Measurements from ENCODE around the gene EEFSEC. TPM values are rescaled to one million over a fixed set of nuclear protein-coding genes. Genes with fewer than 3 reads are reported as not detected.

Gene EEFSEC
- polyA plus RNA-seq, 1 experiment, result 6.8 TPM

- no peaks in the 10 kb centered on the region for H3K9me3 ChIP-seq (ENCODE audit: control insufficient read depth, insufficient read depth, low read length)
- no peak overlapping the region for H3K27ac ChIP-seq (ENCODE audit: low read depth, low read length)
- ChIA-PET CTCF (interaction anchor here (0.9 to 2.7 kb wide), 3 partner anchors 9 to 19 kb away, joined by 3 to 7 read pairs (median 3); no protein-coding TSS in a partner anchor), POLR2A (no interaction called here)
- no peak for TF ChIP-seq CTCF (IDR thresholded peaks at IDR 0.05; ENCODE audit: low read depth, low read length)
- no peak for DNase-seq (ENCODE audit: low read depth, low spot score)
- H3K27me3 ChIP-seq (ENCODE audit: control insufficient read depth, insufficient read depth, low read length), result no peaks in the 10 kb centered on the region
- no peak overlapping the region for H3K4me3 ChIP-seq (ENCODE audit: low read depth, low read length)
These were observed 39.2 kb upstream of the EEFSEC start for GRCh38 chr3:128113817-128114794.

- POLR2A ChIA-PET, result no interaction called here
- CTCF ChIA-PET, result no interaction called here
These were observed 31.3 kb upstream of the EEFSEC start for GRCh38 chr3:128122013-128122412.

DNA sequence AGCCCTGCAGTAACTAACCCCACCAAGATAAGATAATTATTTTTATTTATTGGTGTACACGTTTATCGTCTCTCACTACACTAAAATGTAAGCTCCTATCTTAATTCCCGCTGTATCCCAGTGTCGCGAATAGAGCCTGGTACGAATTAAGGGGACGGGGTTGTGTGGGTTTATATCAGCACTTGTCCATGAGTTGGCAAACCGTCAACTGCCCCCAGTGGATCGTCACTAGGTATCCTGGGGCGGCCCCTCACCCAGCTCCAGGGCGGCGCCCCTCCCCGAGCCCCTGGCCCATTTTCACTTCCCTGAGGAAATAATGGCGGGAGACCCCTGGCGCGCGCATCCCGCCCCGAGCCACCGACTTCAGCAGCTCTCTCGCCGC, 30.1 kb upstream of the EEFSEC start:
- Histone ChIP-seq H3K27me3 (ENCODE audit: control insufficient read depth, insufficient read depth, low read length) (no peaks in the 10 kb centered on the region), H3K9me3 (ENCODE audit: control insufficient read depth, insufficient read depth, low read length) (peaks cover 4% of the 10 kb centered on the region; the same call in 1 of the 2 replicates), H3K4me3 (ENCODE audit: low read depth, low read length) (peak overlapping the region; percentile 97), H3K27ac (ENCODE audit: low read depth, low read length) (peak overlapping the region; percentile 82)
- no peak for TF ChIP-seq CTCF (IDR thresholded peaks at IDR 0.05; ENCODE audit: low read depth, low read length)
- CTCF ChIA-PET, result interaction anchor here (0.8 to 2.2 kb wide), 4 partner anchors 9 to 485 kb away, joined by 3 to 30 read pairs (median 9); no protein-coding TSS in a partner anchor
- no peak for DNase-seq (ENCODE audit: low read depth, low spot score)
- POLR2A ChIA-PET, result interaction anchor here (1.0 to 1.7 kb wide), 3 partner anchors 10 to 71 kb away, joined by 3 to 12 read pairs (median 6); partner anchors contain the start of genes EEFSEC and SEC61A1

More at GRCh38 chr3:128122013-128122412, 31.3 kb upstream of the EEFSEC start:
- Histone ChIP-seq H3K9me3 (ENCODE audit: control insufficient read depth, insufficient read depth, low read length) (peaks cover 4% of the 10 kb centered on the region; the same call in 1 of the 2 replicates), H3K27me3 (ENCODE audit: control insufficient read depth, insufficient read depth, low read length) (no peaks in the 10 kb centered on the region), H3K27ac (ENCODE audit: low read depth, low read length) (no peak overlapping the region), H3K4me3 (ENCODE audit: low read depth, low read length) (no peak overlapping the region; the same call in 1 of the 2 replicates)
- no peak for DNase-seq (ENCODE audit: low read depth, low spot score)
- no peak for TF ChIP-seq CTCF (IDR thresholded peaks at IDR 0.05; ENCODE audit: low read depth, low read length)

DNA sequence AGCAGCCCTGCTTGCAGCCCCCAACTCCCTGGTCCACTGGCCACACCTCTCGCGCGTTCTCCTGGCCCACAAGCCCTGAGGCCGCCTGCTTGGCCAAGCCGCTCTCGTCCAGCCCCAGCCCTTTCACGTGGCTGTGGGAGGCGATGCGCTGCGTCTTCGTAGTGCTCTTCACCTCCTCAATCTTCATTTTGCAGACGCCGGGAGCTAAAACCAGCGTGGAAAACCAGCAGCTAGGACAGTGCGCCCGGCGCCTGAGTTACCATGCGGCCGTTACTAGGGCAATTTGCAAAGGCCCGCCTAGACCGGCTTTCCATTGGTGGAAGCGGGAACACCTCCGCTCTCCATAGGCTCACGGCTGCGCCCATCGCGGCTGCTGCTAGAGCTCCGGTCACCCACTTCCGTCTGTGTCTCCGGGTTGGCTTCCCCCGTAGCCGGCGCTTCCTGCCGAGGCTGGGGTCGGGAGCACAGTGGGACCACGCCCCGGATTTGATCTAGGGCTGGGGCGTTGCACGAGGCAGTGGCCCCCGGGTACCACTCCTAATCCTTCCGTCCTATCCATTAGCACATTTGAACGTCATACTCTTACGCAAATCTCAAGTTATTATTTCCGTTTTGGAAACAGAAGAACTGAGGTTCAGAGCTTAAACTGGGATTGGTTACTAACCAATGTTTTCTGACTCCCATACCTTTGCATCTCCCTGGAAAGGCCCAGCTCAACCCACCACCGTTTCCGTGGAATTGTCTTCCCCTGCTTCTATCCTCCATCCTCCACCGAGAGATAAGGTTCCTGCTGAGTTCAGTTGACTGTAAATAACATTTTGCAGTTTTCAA, 29.5 kb upstream of the EEFSEC start, which contains the start of gene RUVBL1:
Gene RUVBL1 (minus strand): TSS at position 275 of the 831 bp plus-strand sequence. CDS start 88 bp downstream, at position 187.
- peak within 1 kb of the TSS; percentile 82 for H3K27ac ChIP-seq (ENCODE audit: low read depth, low read length)
- no peak for TF ChIP-seq CTCF (IDR thresholded peaks at IDR 0.05; ENCODE audit: low read depth, low read length)
- H3K27me3 ChIP-seq (ENCODE audit: control insufficient read depth, insufficient read depth, low read length), result peaks cover 3% of the 10 kb centered on the region
- H3K9me3 ChIP-seq (ENCODE audit: control insufficient read depth, insufficient read depth, low read length), result peaks cover 4% of the 10 kb centered on the region; the same call in 1 of the 2 replicates
- CTCF ChIA-PET, result interaction anchor here (0.6 to 2.2 kb wide), 4 partner anchors 9 to 485 kb away, joined by 3 to 30 read pairs (median 9); no protein-coding TSS in a partner anchor
- POLR2A ChIA-PET, result interaction anchor here (0.7 to 1.7 kb wide), 6 partner anchors 9 to 72 kb away, joined by 3 to 12 read pairs (median 6); partner anchors contain the start of genes EEFSEC and SEC61A1
- DNase-seq (ENCODE audit: low read depth, low spot score), result peak; percentile 90
- peak within 1 kb of the TSS; percentile 97 for H3K4me3 ChIP-seq (ENCODE audit: low read depth, low read length)

Measured in AG04450 (cell line).